Adipocyte (in vitro differentiated cells): Measurements from ENCODE around the gene MYO5B.

Experiments used
- DNase-seq: peaks from one replicate; pipeline ENCODE4 v3.0.0-alpha.2; 2015; ENCODE audit warnings: low read depth
- H3K27me3 ChIP-seq: replicated peaks from 2 replicates; pipeline ENCODE4 v1.7.0; 2013; ENCODE audit warnings: mild to moderate bottlenecking, low read length, moderate library complexity; ENCODE audit not compliant: control insufficient read depth, insufficient read depth
- H3K36me3 ChIP-seq: 2 replicates; pipeline ENCODE4 v1.7.0; 2013; ENCODE audit warnings: low read length, mild to moderate bottlenecking, moderate library complexity; ENCODE audit not compliant: control insufficient read depth, insufficient read depth, severe bottlenecking
- H3K4me1 ChIP-seq: 2 replicates; pipeline ENCODE4 v1.7.0; 2013; ENCODE audit warnings: mild to moderate bottlenecking, low read length, moderate library complexity; ENCODE audit not compliant: control insufficient read depth, insufficient read depth
- H3K4me3 ChIP-seq: 2 replicates; pipeline ENCODE4 v1.7.0; 2013; ENCODE audit warnings: mild to moderate bottlenecking, low read length, moderate library complexity
- H3K9ac ChIP-seq: 2 replicates; pipeline ENCODE4 v1.7.0; 2013; ENCODE audit warnings: mild to moderate bottlenecking, low read length, moderate library complexity
- H3K9me3 ChIP-seq: 2 replicates; pipeline ENCODE4 v1.7.0; 2013; ENCODE audit warnings: mild to moderate bottlenecking, low read length, moderate library complexity; ENCODE audit not compliant: control insufficient read depth

The MYO5B gene

GRCh38 chr18:50008306-50008705, 186.6 kb downstream of the MYO5B start:
- peaks cover 22% of the 10 kb centered on the region for H3K4me1 ChIP-seq
- H3K27me3 ChIP-seq: no peaks in the 10 kb centered on the region
- no peak overlapping the region for H3K4me3 ChIP-seq
- no peak overlapping the region for H3K9ac ChIP-seq
- H3K36me3 ChIP-seq: no peaks in the 10 kb centered on the region
- H3K9me3 ChIP-seq: no peaks in the 10 kb centered on the region
- no peak for DNase-seq

- Histone ChIP-seq H3K9me3 (no peaks in the 10 kb centered on the region), H3K27me3 (no peaks in the 10 kb centered on the region), H3K36me3 (no peaks in the 10 kb centered on the region), H3K9ac (no peak overlapping the region), H3K4me3 (no peak overlapping the region), H3K4me1 (peaks cover 5% of the 10 kb centered on the region)
- DNase-seq: no peak
Measured at GRCh38 chr18:50006470-50007046, 188.4 kb downstream of the MYO5B start.

GRCh38 chr18:50004013-50004412, 190.9 kb downstream of the MYO5B start:
- no peak for DNase-seq
- H3K9ac ChIP-seq: no peak overlapping the region
- H3K9me3 ChIP-seq: no peaks in the 10 kb centered on the region
- no peaks in the 10 kb centered on the region for H3K4me1 ChIP-seq
- no peak overlapping the region for H3K4me3 ChIP-seq
- no peaks in the 10 kb centered on the region for H3K27me3 ChIP-seq
- no peaks in the 10 kb centered on the region for H3K36me3 ChIP-seq

- Histone ChIP-seq H3K9me3 (no peaks in the 10 kb centered on the region), H3K36me3 (no peaks in the 10 kb centered on the region), H3K4me3 (no peak overlapping the region), H3K27me3 (no peaks in the 10 kb centered on the region), H3K9ac (no peak overlapping the region), H3K4me1 (no peaks in the 10 kb centered on the region)
- no peak for DNase-seq
Measured at GRCh38 chr18:50002781-50003180, 192.2 kb downstream of the MYO5B start.

GRCh38 chr18:50000227-50000626, 194.7 kb downstream of the MYO5B start:
- H3K9me3 ChIP-seq: no peaks in the 10 kb centered on the region
- H3K36me3 ChIP-seq: no peaks in the 10 kb centered on the region
- H3K4me1 ChIP-seq: no peaks in the 10 kb centered on the region
- no peak overlapping the region for H3K4me3 ChIP-seq
- H3K9ac ChIP-seq: no peak overlapping the region
- DNase-seq: no peak
- H3K27me3 ChIP-seq: no peaks in the 10 kb centered on the region

GRCh38 chr18:49999128-49999527, 195.8 kb downstream of the MYO5B start:
- no peak for DNase-seq
- no peaks in the 10 kb centered on the region for H3K4me1 ChIP-seq
- H3K9me3 ChIP-seq: no peaks in the 10 kb centered on the region
- no peak overlapping the region for H3K9ac ChIP-seq
- H3K27me3 ChIP-seq: no peaks in the 10 kb centered on the region
- no peak overlapping the region for H3K4me3 ChIP-seq
- H3K36me3 ChIP-seq: no peaks in the 10 kb centered on the region

- Histone ChIP-seq H3K9ac (no peak overlapping the region), H3K4me3 (no peak overlapping the region), H3K36me3 (no peaks in the 10 kb centered on the region), H3K27me3 (no peaks in the 10 kb centered on the region), H3K9me3 (no peaks in the 10 kb centered on the region), H3K4me1 (no peaks in the 10 kb centered on the region)
- no peak for DNase-seq
Measured at GRCh38 chr18:49997558-49997957, 197.4 kb downstream of the MYO5B start.

GRCh38 chr18:49994410-49994809, 200.5 kb downstream of the MYO5B start:
- Histone ChIP-seq H3K36me3 (no peaks in the 10 kb centered on the region), H3K27me3 (peaks cover 8% of the 10 kb centered on the region), H3K9me3 (no peaks in the 10 kb centered on the region), H3K9ac (no peak overlapping the region), H3K4me3 (no peak overlapping the region), H3K4me1 (no peaks in the 10 kb centered on the region)
- DNase-seq: no peak

- H3K9ac ChIP-seq: no peak overlapping the region
- no peak for DNase-seq
- H3K4me3 ChIP-seq: no peak overlapping the region
- no peaks in the 10 kb centered on the region for H3K4me1 ChIP-seq
- peaks cover 8% of the 10 kb centered on the region for H3K27me3 ChIP-seq
- no peaks in the 10 kb centered on the region for H3K36me3 ChIP-seq
- H3K9me3 ChIP-seq: no peaks in the 10 kb centered on the region
Measured at GRCh38 chr18:49993299-49993698, 201.6 kb downstream of the MYO5B start.

GRCh38 chr18:49988733-49989132, 206.2 kb downstream of the MYO5B start:
- H3K9me3 ChIP-seq: no peaks in the 10 kb centered on the region
- DNase-seq: no peak
- H3K36me3 ChIP-seq: no peaks in the 10 kb centered on the region
- H3K4me1 ChIP-seq: no peaks in the 10 kb centered on the region
- peaks cover 34% of the 10 kb centered on the region for H3K27me3 ChIP-seq
- H3K4me3 ChIP-seq: no peak overlapping the region
- H3K9ac ChIP-seq: no peak overlapping the region

- DNase-seq: no peak
- Histone ChIP-seq H3K4me1 (no peaks in the 10 kb centered on the region), H3K9me3 (no peaks in the 10 kb centered on the region), H3K36me3 (no peaks in the 10 kb centered on the region), H3K27me3 (peaks cover 36% of the 10 kb centered on the region), H3K4me3 (no peak overlapping the region), H3K9ac (no peak overlapping the region)
Measured at GRCh38 chr18:49988101-49988500, 206.8 kb downstream of the MYO5B start.

- no peak for DNase-seq
- Histone ChIP-seq H3K9me3 (no peaks in the 10 kb centered on the region), H3K4me1 (no peaks in the 10 kb centered on the region), H3K4me3 (no peak overlapping the region), H3K9ac (no peak overlapping the region), H3K36me3 (no peaks in the 10 kb centered on the region), H3K27me3 (peaks cover 32% of the 10 kb centered on the region)
Measured at GRCh38 chr18:49985236-49985635, 209.7 kb downstream of the MYO5B start.
